Heart left ventricle (tissue), 13 donors: Measurements from ENCODE around the gene HNRNPC.

Experiments
- POLR2A ChIP-seq, 2 donors: fragments of 450-650 bp; IDR thresholded peaks; one replicate each; pipeline ENCODE4 v1.6.1; 2017; ENCODE audit warnings: antibody characterized with exemption in 2 of 2, mild to moderate bottlenecking in 2 of 2, moderate library complexity in 2 of 2
- TF ChIP-seq, protein P1 (sequence below), 12 donors: fragments of 200-600 bp; sonication (generic) in 4 of 12; IDR thresholded peaks; one replicate each; pipeline versions ENCODE4 v1.5.0 to v1.8.0; 2018 to 2022; ENCODE audit warnings: antibody characterized with exemption in 12 of 12, mild to moderate bottlenecking in 5 of 12
- donor health status: ischemic (EF 13 %, LVEDD 7.1; RV severe dilation, severe dysfunction).
- donor health status: DM: no; HTN: yes; CAD: no.
- donor health status: DM: no; HTN: no; CAD: no.
- donor health status: ischemic (EF 25% LVEDD 6.9; RV normal size, moderate dysfunction).
- donor health status: ischemic (EF 25% LVEDD 5.7; RV mildly dilated, moderate dysfunction).
- donor health status: ischemic (EF 35%, LVEDD 5.7; RV mildly dilated, moderate dysfunction).
- donor health status: nonischemic (EF 11% LVEDD 7.7; RV severe dilation, severe dysfunction).
- donor health status: DM: yes; HTN: yes; CAD: no.
- donor health status: PGD.
- donor health status: ischemic (EF 29% LVEDD 5.4; RV normal size, mild dysfunction).
- donor health status: nonischemic (EF 23%, LVEDD 6.1; RV moderate dilation, normal function).

DNA sequence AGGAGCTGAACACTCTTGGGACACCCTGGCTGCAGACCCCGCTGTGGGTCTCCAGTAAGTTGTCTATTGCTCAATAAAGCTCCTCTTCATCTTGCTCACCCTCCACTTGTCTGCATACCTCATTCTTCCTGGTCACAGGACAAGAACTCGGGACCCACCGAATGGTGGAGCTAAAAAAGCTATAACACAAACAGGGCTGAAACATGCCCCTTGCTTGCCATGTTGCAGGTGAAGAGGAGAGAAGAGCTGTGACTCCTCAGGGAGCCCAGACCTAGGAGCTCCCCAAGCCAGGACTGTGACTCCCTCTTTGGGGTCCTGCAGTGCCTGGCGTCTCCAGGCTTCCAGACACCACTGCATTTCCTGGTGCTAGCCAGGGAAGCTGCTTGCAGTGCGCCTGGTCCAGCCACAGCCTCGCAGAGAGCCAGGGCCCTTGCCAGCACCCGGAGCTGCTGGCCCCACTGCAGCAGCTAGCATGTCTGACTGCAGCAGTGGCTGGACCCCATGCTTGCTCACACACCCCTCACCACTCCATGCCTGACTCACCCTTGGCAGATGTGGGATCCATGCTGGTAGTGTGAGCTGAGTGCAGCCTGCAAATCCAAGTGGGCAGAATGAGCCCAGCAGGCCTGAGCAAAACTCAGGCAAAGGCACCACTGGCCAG is 76.2 kb downstream of the HNRNPC start:
- TF ChIP-seq, protein P1, sequence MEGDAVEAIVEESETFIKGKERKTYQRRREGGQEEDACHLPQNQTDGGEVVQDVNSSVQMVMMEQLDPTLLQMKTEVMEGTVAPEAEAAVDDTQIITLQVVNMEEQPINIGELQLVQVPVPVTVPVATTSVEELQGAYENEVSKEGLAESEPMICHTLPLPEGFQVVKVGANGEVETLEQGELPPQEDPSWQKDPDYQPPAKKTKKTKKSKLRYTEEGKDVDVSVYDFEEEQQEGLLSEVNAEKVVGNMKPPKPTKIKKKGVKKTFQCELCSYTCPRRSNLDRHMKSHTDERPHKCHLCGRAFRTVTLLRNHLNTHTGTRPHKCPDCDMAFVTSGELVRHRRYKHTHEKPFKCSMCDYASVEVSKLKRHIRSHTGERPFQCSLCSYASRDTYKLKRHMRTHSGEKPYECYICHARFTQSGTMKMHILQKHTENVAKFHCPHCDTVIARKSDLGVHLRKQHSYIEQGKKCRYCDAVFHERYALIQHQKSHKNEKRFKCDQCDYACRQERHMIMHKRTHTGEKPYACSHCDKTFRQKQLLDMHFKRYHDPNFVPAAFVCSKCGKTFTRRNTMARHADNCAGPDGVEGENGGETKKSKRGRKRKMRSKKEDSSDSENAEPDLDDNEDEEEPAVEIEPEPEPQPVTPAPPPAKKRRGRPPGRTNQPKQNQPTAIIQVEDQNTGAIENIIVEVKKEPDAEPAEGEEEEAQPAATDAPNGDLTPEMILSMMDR (IDR thresholded peaks at IDR 0.05): no peak
- TF ChIP-seq POLR2A (IDR thresholded peaks at IDR 0.05): no peak
